Posterior cingulate gyrus (tissue), 11 donors: ENCODE results near the gene GHITM.
A peak's percentile ranks its signal among the peaks of the same experiment; 100 is the strongest.

Experiments used
- DNase-seq, 10 donors: peaks; one replicate each; pipeline versions ENCODE4 v3.0.0 to v3.0.0-alpha.2; 2020 to 2021; ENCODE audit warnings: mixed read lengths in 3 of 10
- intact Hi-C: fragments of 100-400 bp; cut with DNase I; formaldehyde crosslinking; loops from one replicate; pipeline ENCODE4 v1.15.1; 2023

The GHITM gene

DNA sequence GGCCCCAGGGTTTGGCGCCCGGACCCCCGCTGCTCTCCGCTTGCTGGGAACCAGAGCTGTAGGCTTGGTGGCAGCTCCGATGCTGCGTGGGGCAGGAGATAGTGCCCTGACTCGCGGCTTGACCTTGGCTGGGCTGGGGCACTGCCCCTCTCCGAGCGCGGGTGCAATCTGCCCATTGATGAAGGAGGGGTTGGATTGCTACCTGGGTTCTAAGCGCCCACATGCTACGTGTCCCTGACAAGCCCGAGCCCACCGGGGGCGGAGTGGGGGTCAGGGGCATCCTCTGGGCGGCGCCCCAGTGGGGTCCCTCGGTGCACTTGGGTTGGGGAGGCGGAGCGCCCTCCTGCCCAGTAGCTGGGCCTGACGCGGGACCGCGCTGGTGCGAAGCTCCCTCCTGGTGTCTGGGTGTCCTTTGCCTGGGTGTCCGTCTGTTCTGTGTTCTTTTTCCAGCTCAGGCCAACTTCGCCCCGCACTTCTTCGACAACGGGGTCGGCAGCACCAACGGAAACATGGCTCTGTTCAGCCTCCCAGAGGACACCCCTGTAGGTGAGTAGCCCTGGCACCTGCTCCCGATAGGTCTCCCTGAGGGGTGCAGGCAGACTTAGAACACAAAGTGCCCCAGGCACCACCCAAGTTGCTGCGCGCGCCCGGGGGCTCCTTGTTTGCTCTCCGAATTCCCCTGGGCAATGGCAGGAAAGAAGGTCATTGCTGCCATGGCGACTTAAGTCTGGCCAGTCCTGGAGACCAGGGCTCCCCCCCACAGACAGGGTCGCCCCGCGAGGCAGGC lies 55.9 kb downstream of the GHITM start:
- intact Hi-C loops = no loop called here
- peak in 2 of 10 donors; percentile 58 to 74 for DNase-seq

DNA sequence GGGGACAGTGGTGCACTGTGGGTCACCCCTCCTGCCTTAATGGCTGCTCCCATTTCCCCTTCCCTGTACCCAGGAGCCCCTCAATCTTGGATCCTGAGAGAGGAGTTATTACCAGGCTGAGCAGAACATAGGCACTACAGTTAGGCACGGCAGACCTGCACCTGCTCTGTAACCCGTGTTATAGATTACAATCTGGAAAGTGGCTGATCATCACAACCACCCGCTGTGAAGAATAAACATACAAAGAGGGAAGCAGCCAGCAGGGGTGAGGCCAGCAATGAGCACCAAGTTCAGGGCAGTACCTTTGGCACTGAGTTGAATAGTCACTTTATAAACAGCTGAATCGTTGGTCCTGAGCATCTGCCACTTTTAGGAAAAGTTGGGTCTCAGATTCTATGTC lies 56.8 kb downstream of the GHITM start:
- DNase-seq = peak in 1 of 10 donors; percentile 24
- intact Hi-C loops = no loop called here

DNA sequence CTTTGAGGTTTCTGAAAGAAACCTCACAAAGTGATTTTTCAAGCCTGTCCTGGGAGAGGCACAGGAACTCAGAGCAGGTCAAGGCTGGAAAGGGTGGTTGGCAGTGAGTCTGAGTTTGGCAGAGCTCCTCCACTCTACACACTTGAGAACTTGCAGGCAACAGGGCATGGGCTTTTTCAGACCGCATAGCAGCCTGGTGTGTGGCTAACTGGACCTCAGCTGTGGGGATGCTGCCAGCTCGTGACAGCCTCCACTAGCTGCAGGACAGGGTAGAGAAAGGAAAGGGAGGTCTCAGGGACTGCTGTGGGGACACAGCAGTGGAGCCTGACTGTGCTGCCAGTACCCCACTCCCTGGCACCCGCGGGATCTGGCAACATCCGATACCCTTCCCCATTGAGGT lies 57.6 kb downstream of the GHITM start:
- peak in 2 of 10 donors; percentile 72 to 79 for DNase-seq
- intact Hi-C loops = no loop called here

DNA sequence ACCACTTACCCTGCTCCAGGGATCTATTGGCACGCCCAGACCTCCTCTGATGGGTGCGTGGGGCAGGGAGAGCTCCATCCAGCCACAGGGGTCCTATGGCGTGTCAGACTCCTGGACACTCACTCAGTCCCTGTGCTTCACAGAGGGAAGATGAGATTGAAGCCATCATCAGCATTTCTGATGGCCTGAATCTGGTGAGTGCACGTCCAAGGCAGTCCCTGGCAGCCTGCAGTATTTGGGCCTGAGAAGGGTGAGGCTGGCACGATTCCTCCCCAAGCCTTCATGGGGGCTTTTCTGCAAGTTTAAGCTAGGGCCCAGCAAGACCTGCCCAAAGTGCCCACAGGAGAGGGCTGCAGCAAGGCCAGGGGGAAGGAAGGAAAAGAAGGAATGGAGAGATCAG lies 58.3 kb downstream of the GHITM start:
- intact Hi-C loops = no loop called here
- peak in 2 of 10 donors; percentile 56 to 57 for DNase-seq

DNA sequence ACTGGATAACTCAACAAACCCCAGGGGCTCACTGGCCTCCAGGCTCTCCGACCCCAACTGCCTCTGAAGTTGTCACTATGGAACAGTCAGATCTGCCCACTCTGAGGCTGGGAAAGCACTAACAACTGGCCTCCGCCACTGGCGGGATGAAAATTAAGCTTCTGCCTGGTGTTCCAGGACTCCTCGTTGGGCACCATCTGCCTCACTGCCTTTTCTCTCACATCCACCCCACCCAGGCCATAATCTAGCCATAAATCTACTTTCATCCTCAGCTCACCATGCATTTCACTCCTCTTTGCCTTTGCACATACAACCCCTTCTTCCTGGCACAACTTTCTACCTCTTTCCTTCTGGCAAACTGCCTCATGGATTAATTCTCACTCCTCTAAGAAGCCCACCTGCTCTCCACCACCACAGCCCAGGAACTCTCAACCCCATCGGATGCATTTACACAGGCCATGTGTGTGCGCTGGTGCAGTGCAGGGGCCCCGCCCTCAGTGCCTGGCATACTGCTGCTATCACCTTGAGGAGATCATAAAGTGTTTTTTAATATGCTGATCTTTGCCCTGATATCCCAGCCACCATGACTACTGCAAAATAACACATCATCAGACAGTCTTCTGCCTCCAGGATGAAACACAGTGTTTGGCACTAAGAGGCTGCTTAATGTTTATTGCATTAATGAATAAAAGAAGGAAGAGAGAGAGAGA lies 59.1 kb downstream of the GHITM start:
- DNase-seq = peak in 1 of 10 donors; percentile 28
- intact Hi-C loops = no loop called here

DNA sequence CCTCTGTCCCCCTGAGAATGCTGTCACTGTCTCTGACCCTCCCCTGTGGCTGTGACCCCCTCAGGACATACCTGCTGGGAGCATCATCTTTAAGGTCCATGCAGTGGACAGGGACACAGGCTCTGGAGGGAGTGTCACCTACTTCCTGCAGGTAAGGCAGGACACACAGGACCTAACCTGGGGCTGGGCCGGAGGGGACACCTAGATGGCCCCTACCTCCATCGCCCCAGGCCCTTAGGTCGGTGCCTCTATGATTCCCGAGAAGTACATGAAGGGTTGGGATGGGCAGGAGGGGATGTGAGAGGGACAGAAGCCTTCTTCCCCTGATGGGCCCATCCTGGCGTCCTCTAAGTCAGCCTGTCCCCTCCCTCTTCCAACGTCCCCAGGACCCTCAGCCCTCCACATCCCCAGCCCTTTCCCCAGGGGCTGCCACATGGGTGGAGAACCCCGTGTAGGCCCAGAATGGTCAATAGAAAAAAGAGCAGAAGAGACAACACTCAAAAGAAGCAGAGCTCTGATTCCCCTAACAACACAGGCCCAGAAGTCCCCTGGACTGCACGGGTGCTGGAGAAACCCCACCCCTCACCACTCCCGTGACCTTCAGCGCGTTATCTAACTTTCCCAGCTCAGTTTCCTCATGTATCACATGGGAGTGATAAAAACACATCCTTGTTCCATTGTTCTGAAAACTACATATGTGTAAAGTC lies 61.4 kb downstream of the GHITM start:
- DNase-seq = peak in 2 of 10 donors; percentile 40 to 61
- intact Hi-C loops = no loop called here

DNA sequence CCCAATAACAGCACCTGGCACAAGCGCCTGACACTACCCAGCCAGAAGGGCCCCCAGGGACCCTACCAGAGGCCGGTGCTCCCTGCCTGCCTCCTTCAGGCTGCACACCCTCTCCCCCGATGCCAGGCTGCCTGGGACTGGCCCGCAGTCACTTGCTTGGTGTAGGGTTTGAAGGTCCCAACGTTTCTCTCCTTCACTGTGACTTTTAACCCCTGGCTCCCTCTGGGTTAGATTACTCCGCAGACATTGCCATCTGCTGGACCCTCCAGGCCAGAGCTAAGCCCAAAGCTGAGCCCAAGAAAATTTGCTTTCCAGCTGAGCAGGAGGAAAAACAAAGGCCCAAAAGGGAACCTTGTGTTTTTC lies 61.9 kb downstream of the GHITM start:
- DNase-seq = peak in 1 of 10 donors; percentile 20
- intact Hi-C loops = no loop called here

DNA sequence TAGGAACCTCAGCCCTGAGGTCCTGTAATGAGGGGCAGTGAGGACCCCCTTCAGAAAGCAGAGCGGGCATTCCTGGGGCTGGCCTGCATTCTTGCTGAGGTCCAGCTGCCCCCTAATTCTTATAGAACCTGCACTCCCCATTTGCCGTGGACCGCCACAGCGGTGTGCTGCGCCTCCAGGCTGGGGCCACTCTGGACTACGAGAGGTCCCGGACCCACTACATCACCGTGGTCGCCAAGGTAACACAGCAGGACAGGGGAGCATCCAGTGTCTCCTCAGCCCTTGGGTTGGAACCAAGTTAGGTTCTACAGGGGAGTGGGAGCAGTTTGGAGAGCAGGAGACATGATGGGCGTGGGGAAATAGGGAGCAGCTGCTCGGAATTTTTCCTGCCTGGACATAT lies 62.4 kb downstream of the GHITM start:
- intact Hi-C loops = no loop called here
- peak in 1 of 10 donors; percentile 52 for DNase-seq

DNA sequence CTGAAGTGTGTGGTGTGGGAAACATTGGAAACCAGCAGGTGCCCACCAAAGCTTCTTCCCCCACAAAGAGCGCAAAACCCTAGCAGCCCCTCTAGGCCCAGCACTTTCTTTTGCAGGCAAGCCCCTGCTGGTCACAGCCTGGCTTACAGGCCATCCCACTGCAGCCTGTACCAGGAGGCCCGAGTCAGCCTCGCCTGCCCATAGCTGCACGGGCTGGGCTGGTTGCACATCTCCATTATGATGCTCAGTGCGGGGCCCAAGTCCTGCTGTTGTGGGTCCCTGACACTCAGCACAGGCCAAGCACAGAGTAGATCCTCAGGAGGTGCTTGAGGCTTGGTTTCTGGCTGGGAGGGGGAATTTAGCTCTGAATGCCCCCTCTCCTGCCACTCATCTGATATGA lies 63.0 kb downstream of the GHITM start:
- intact Hi-C loops = no loop called here
- DNase-seq = peak in 1 of 10 donors; percentile 60
